Activated CD8-positive, alpha-beta memory T cell treated with anti-CD3 and anti-CD28 coated beads, Interleukin-2, amount 50 U/mL, for 1 hour (primary cell): ENCODE results near the gene CNGB1.
"Not testable (repeated sequence)": the region's sequence is repeated elsewhere in the genome, so short reads cannot be mapped to it uniquely, and the experiment has no call there.

ENCODE experiments used
- DNase-seq: peaks from one replicate; pipeline ENCODE4 v3.0.0-alpha.2; 2020; ENCODE audit errors: extremely low read depth

CNGB1 gene

GRCh38 chr16:57929250-57929649 lies 41.7 kb downstream of the CNGB1 start:
- DNase-seq, result no peak

- DNase-seq, result no peak
Measured at GRCh38 chr16:57926041-57926440, 44.9 kb downstream of the CNGB1 start.

GRCh38 chr16:57925310-57925709 lies 45.6 kb downstream of the CNGB1 start:
- DNase-seq, result no peak

GRCh38 chr16:57924514-57924913 lies 46.4 kb downstream of the CNGB1 start:
- no peak for DNase-seq

GRCh38 chr16:57923841-57924240 lies 47.1 kb downstream of the CNGB1 start:
- no peak for DNase-seq

GRCh38 chr16:57923418-57923817 lies 47.5 kb downstream of the CNGB1 start:
- DNase-seq, result no peak

- no peak for DNase-seq
Measured at GRCh38 chr16:57920880-57921229, 50.1 kb downstream of the CNGB1 start.

DNA sequence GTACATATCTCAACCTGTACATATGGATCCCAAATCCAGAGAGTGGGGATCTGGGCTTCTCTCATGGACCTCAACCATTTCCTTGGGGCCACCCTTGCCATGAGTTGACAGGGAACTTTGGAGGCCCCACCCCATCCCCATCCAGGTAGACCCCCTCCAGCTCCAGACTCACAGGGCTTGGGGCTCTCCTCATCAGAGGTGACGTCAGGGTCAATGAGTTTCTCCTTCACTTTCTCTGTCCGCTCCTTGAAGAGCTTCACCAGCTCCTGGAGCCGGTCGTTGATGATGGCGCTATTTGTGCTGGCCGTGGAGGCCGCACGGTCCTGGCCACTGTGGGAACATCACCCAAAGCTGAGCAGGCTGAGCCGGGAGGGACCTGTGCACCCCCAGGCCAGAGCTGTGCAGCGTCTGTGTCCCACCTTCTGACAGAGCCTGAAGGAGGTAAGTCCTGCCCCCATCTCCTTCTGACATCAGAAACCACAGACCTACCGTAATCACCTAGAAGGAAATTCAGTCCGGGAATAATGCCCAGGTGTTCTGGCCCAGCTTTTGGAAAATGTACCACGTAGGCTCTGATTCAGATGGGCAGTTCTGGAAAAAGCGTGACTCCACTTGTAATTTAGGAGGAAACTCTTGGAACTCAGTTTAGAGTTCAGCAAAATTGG lies 50.6 kb downstream of the CNGB1 start:
- DNase-seq, result no peak

- no peak for DNase-seq
Measured at GRCh38 chr16:57918994-57919393, 51.9 kb downstream of the CNGB1 start.

GRCh38 chr16:57918444-57918843 lies 52.5 kb downstream of the CNGB1 start:
- DNase-seq, result no peak

GRCh38 chr16:57917929-57918328 lies 53.0 kb downstream of the CNGB1 start:
- not testable (repeated sequence) for DNase-seq

- not testable (repeated sequence) for DNase-seq
Measured at GRCh38 chr16:57917489-57917888, 53.4 kb downstream of the CNGB1 start.

DNA sequence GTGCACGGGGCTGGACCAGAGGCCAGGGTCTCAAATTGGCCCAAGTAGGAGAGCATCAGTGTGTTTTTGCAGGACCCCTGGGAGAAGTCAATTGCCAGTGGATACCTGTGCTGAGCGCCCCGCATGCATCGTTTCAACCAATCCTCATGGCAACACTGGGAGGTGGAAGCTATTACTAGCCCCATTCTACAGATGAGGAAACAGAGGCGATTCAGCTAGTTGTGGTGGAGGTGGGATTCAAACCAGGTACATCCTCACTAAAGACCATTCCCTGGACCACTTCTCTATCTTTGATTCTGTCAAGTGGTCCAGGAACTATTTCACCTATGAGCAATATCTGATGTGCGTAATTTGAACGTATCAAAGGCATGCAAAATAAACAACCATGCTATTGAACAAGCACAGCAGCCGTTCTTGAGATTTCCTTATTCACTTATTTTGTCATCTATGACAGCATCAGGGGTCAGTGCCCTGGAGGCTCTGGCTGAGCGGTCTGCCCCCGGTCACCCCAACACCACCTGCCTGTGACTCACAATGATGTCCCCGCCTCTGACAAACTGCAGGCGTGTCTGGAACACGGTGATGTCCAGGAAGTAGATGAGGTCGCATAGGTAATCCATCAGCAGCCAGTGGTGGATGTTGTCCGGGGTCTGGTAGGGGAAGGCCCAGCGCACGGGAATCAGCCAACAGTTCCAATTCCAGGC lies 54.0 kb downstream of the CNGB1 start:
- DNase-seq, result no peak

DNA sequence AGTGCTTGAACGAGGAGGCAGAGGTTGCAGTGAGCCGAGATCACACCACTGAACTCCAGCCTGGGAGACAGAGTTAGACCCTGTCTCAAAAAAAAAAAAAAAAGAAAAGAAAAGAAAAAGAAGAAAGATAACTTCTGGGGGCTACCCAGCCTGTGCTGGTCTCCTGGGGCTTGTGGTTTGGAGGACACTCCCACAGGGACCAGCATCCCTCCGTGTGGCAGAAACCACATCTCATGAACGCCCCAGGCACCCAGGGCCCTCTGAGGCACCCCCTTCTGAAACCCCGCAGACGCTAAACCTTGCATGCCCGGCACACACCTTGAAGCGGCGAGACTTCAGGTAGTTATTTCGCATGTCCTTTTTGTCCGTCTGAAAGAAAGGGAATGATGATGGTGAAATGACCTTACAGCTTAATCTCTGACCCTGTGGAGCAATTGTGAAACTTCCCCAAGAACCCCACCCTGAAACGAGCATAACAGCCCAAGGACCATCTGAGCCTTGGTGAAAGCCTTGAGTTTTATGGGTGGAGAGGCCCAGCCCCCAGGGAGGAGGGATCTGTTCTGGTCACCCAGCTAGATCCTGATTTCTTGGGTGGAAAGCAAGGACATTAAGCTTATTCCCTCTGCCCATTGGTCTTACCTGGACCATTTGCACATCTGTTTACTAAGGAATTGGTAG lies 55.0 kb downstream of the CNGB1 start:
- no peak for DNase-seq

- no peak for DNase-seq
Measured at GRCh38 chr16:57915267-57915666, 55.7 kb downstream of the CNGB1 start.

GRCh38 chr16:57914244-57915173 lies 56.4 kb downstream of the CNGB1 start:
- DNase-seq, result no peak

DNA sequence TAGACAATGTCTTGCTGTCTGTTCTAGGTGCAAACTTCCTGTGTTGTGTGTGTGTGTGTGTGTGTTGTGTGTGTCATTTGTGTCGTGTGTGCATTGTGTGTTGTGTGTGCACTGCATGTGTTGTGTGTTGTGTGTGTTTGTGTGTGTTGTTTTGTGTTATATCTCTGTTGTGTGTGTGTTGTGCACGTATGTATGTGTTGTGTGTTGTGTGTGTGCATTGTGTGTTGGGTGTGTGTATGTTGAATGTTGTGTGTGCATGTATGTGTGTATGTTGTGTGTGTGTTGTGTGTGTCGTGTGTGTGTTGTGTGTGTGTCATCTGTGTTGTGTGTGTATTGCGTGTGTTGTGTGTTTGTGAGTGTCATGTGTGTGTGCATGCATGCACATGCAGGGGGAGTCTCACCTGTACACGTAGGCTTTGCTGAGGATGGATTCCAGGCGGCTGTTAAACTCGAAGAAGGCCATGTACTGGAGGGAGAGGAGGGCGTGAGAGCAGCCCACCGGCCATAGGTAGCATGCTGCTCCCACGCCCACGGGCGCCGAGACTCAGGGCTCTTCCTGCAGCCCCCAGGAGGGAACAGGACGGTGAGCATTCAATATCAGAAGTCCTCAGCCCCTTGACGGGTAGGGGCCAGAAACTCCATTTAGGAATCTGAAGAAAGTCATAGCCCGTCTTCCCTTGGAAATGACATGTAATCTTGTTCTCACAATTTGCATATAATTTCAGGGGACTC lies 58.2 kb downstream of the CNGB1 start:
- no peak for DNase-seq

GRCh38 chr16:57911743-57912142 lies 59.2 kb downstream of the CNGB1 start:
- no peak for DNase-seq

DNA sequence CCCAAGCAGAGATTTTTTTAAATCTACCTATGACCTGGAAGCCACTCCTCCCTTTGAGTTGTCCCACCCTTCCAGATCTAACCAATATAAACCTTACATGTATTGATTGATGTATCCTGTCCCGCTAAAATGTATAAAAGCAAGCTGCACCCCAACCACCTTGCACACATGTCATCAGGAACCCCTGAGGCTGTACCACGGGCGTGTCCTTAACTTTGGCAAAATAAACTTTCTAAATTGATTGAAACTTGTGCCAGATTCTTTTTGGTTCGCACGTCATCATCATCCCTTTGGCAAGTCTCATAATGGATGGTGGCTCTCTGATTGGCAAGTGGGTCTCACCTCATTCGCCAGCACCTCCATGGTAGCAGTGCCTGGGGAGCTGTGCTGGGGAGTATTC lies 60.2 kb downstream of the CNGB1 start:
- DNase-seq, result no peak

GRCh38 chr16:57908409-57908987 lies 62.4 kb downstream of the CNGB1 start:
- DNase-seq, result no peak
